Muscle of leg (tissue), 11 donors: ENCODE measurements around the gene CCDC106. TPM values are rescaled to one million over a fixed set of nuclear protein-coding genes. Genes with fewer than 3 reads are reported as not detected.

Experiments used
- DNase-seq: peaks from one replicate; pipeline ENCODE4 v3.0.0; 2013
- H3K27ac ChIP-seq: one replicate; pipeline ENCODE4 v1.5.1; 2013; ENCODE audit warnings: mild to moderate bottlenecking, low read length, control low read depth
- H3K27me3 ChIP-seq: one replicate; pipeline ENCODE4 v1.6.1; 2013; ENCODE audit warnings: low read length; ENCODE audit not compliant: control insufficient read depth, insufficient read depth
- H3K36me3 ChIP-seq: one replicate; pipeline ENCODE4 v1.6.1; 2013; ENCODE audit warnings: low read length; ENCODE audit not compliant: control insufficient read depth, insufficient read depth
- H3K4me1 ChIP-seq: one replicate; pipeline ENCODE4 v1.6.1; 2013; ENCODE audit warnings: low read length; ENCODE audit not compliant: control insufficient read depth, insufficient read depth
- H3K4me3 ChIP-seq: one replicate; pipeline ENCODE4 v1.5.1; 2013; ENCODE audit warnings: low read length, control low read depth
- H3K9me3 ChIP-seq: replicated peaks from 2 replicates; pipeline ENCODE4 v1.6.1; 2013; ENCODE audit warnings: low read depth, low read length; ENCODE audit not compliant: control insufficient read depth
- WGBS: methylation state at CpG from one replicate; pipeline ENCODE4 v1.1.5; 2013; ENCODE audit warnings: missing lambda C conversion rate; ENCODE audit not compliant: insufficient coverage; 5-methylcytosine and 5-hydroxymethylcytosine counted together
- polyA plus RNA-seq, 8 donors: library from polyadenylated mRNA; unstranded; fragments of 120-200 nt; gene quantifications; one replicate each; pipeline versions ENCODE4 v1.2.1 to v1.2.3, GENCODE V29; 2013; ENCODE audit warnings: inconsistent platforms in 1 of 8, low replicate concordance in 1 of 8; ENCODE audit not compliant: insufficient read length in 8 of 8, insufficient read depth in 1 of 8
- total RNA-seq: library from RNA; stranded (reverse); fragments of 120-200 nt; gene quantifications from one replicate; pipeline ENCODE4 v1.2.4, GENCODE V29; 2013

Gene CCDC106
- total and polyA plus RNA-seq, 9 donors, result 5.3 to 16.4 (median 14.7) TPM

GRCh38 chr19:55696301-55697068, 48.5 kb downstream of the CCDC106 start:
- WGBS, result 91% methylated on average over 14 of the region's 20 CpGs
- Histone ChIP-seq H3K27ac (no peak overlapping the region), H3K27me3 (no peaks in the 10 kb centered on the region), H3K36me3 (peaks cover 63% of the 10 kb centered on the region), H3K4me3 (no peak overlapping the region), H3K4me1 (no peaks in the 10 kb centered on the region), H3K9me3 (no peaks in the 10 kb centered on the region)
- no peak for DNase-seq

- no peak for DNase-seq
- Histone ChIP-seq H3K4me3 (no peak overlapping the region), H3K9me3 (no peaks in the 10 kb centered on the region), H3K27me3 (no peaks in the 10 kb centered on the region), H3K36me3 (peaks cover 57% of the 10 kb centered on the region), H3K4me1 (no peaks in the 10 kb centered on the region), H3K27ac (no peak overlapping the region)
- 84% methylated on average over 6 of the region's 12 CpGs for WGBS
Observed at GRCh38 chr19:55697069-55697440, 49.0 kb downstream of the CCDC106 start.

GRCh38 chr19:55697698-55698097, 49.7 kb downstream of the CCDC106 start:
- no peaks in the 10 kb centered on the region for H3K4me1 ChIP-seq
- H3K9me3 ChIP-seq, result no peaks in the 10 kb centered on the region
- peaks cover 52% of the 10 kb centered on the region for H3K36me3 ChIP-seq
- 69% methylated on average over 7 of the region's 8 CpGs for WGBS
- no peak overlapping the region for H3K4me3 ChIP-seq
- no peak overlapping the region for H3K27ac ChIP-seq
- no peak for DNase-seq
- no peaks in the 10 kb centered on the region for H3K27me3 ChIP-seq

- Histone ChIP-seq H3K4me1 (no peaks in the 10 kb centered on the region), H3K27ac (no peak overlapping the region), H3K9me3 (no peaks in the 10 kb centered on the region), H3K27me3 (no peaks in the 10 kb centered on the region), H3K36me3 (peaks cover 46% of the 10 kb centered on the region), H3K4me3 (no peak overlapping the region)
- 97% methylated on average over 16 of the region's 17 CpGs for WGBS
- no peak for DNase-seq
Observed at GRCh38 chr19:55698256-55698655, 50.2 kb downstream of the CCDC106 start.

- no peak for DNase-seq
- Histone ChIP-seq H3K4me1 (no peaks in the 10 kb centered on the region), H3K27ac (no peak overlapping the region), H3K4me3 (no peak overlapping the region), H3K36me3 (peaks cover 41% of the 10 kb centered on the region), H3K27me3 (no peaks in the 10 kb centered on the region), H3K9me3 (no peaks in the 10 kb centered on the region)
- 100% methylated on average over 2 of the region's 11 CpGs for WGBS
Observed at GRCh38 chr19:55699221-55699620, 51.2 kb downstream of the CCDC106 start.

GRCh38 chr19:55700813-55701212, 52.8 kb downstream of the CCDC106 start:
- Histone ChIP-seq H3K4me3 (no peak overlapping the region), H3K27ac (no peak overlapping the region), H3K36me3 (peaks cover 29% of the 10 kb centered on the region), H3K9me3 (no peaks in the 10 kb centered on the region), H3K27me3 (no peaks in the 10 kb centered on the region), H3K4me1 (no peaks in the 10 kb centered on the region)
- no peak for DNase-seq
- 89% methylated on average over 9 of the region's 12 CpGs for WGBS

- WGBS, result 68% methylated on average over 6 of the region's 13 CpGs
- Histone ChIP-seq H3K4me1 (no peaks in the 10 kb centered on the region), H3K27me3 (no peaks in the 10 kb centered on the region), H3K36me3 (peaks cover 19% of the 10 kb centered on the region), H3K4me3 (no peak overlapping the region), H3K27ac (no peak overlapping the region), H3K9me3 (no peaks in the 10 kb centered on the region)
- DNase-seq, result no peak
Observed at GRCh38 chr19:55702131-55702627, 54.2 kb downstream of the CCDC106 start.

Other genes starting within 250 kb of the CCDC106 start
- 31.4 TPM for gene UBE2S, start 240.4 kb upstream of the CCDC106 start, total RNA-seq
- gene UBE2S, start 240.4 kb upstream of the CCDC106 start, polyA plus RNA-seq, result 10 to 100 TPM; 40.8 to 70.1 (median 60.1) TPM
- gene SHISA7, start 204.9 kb upstream of the CCDC106 start, total RNA-seq, result under 0.01 TPM
- gene SHISA7, start 204.9 kb upstream of the CCDC106 start, polyA plus RNA-seq, result under 1 TPM; 0.08 to 0.32 (median 0.17) TPM
- gene ISOC2, start 186.6 kb upstream of the CCDC106 start, total RNA-seq, result 35.8 TPM
- 10 to 100 TPM; 31.8 to 39.1 (median 35.1) TPM for gene ISOC2, start 186.6 kb upstream of the CCDC106 start, polyA plus RNA-seq
- not detected for gene C19orf85, start 183.5 kb upstream of the CCDC106 start, total RNA-seq
- not detected for gene C19orf85, start 183.5 kb upstream of the CCDC106 start, polyA plus RNA-seq
- gene ZNF628, start 171.6 kb upstream of the CCDC106 start, total RNA-seq, result 1.6 TPM
- 1 to 10 TPM; 2.8 to 5.1 (median 3.8) TPM for gene ZNF628, start 171.6 kb upstream of the CCDC106 start, polyA plus RNA-seq
- 30.0 TPM for gene NAT14, start 163.0 kb upstream of the CCDC106 start, total RNA-seq
- gene NAT14, start 163.0 kb upstream of the CCDC106 start, polyA plus RNA-seq, result 10 to 100 TPM; 23.5 to 44.1 (median 29.5) TPM
- 20.0 TPM for gene SSC5D, start 159.8 kb upstream of the CCDC106 start, total RNA-seq
- 10 to 100 TPM in 6 of 8 donors, 1 to 10 TPM in 2; 7.9 to 54.8 (median 24.7) TPM for gene SSC5D, start 159.8 kb upstream of the CCDC106 start, polyA plus RNA-seq
- gene SBK2, start 111.1 kb upstream of the CCDC106 start, total RNA-seq, result 0.89 TPM
- gene SBK2, start 111.1 kb upstream of the CCDC106 start, polyA plus RNA-seq, result 1 to 10 TPM; 3.0 to 9.7 (median 3.7) TPM
- 0.13 TPM for gene SBK3, start 102.7 kb upstream of the CCDC106 start, total RNA-seq
- gene SBK3, start 102.7 kb upstream of the CCDC106 start, polyA plus RNA-seq, result under 1 TPM in 5 of 8 donors, not detected in 3; 0.10 to 0.29 (median 0.15) TPM
- 4.7 TPM for gene ZNF579, start 67.4 kb upstream of the CCDC106 start, total RNA-seq
- 10 to 100 TPM; 11.0 to 18.5 (median 14.1) TPM for gene ZNF579, start 67.4 kb upstream of the CCDC106 start, polyA plus RNA-seq
- 3.7 TPM for gene FIZ1, start 48.7 kb upstream of the CCDC106 start, total RNA-seq
- 10 to 100 TPM; 10.7 to 15.1 (median 12.7) TPM for gene FIZ1, start 48.7 kb upstream of the CCDC106 start, polyA plus RNA-seq
- 9.3 TPM for gene ZNF524, start 47.9 kb upstream of the CCDC106 start, total RNA-seq
- gene ZNF524, start 47.9 kb upstream of the CCDC106 start, polyA plus RNA-seq, result 10 to 100 TPM in 1 of 8 donors, 1 to 10 TPM in 7; 7.0 to 11.6 (median 9.0) TPM
- gene ZNF865, start 42.6 kb upstream of the CCDC106 start, total RNA-seq, result 1.2 TPM
- gene ZNF865, start 42.6 kb upstream of the CCDC106 start, polyA plus RNA-seq, result 1 to 10 TPM; 6.9 to 9.9 (median 7.8) TPM
- gene ZNF784, start 23.6 kb upstream of the CCDC106 start, total RNA-seq, result 5.3 TPM
- gene ZNF784, start 23.6 kb upstream of the CCDC106 start, polyA plus RNA-seq, result 1 to 10 TPM; 6.6 to 9.8 (median 8.7) TPM
- 5.6 TPM for gene ZNF580, start 7.2 kb upstream of the CCDC106 start, total RNA-seq
- gene ZNF580, start 7.2 kb upstream of the CCDC106 start, polyA plus RNA-seq, result 10 to 100 TPM; 20.9 to 28.5 (median 23.6) TPM
- gene ZNF581, start 4.6 kb upstream of the CCDC106 start, total RNA-seq, result 15.1 TPM
- 10 to 100 TPM; 23.4 to 37.6 (median 27.0) TPM for gene ZNF581, start 4.6 kb upstream of the CCDC106 start, polyA plus RNA-seq
- 70.2 TPM for gene U2AF2, start 6.8 kb downstream of the CCDC106 start, total RNA-seq
- 100 to 1,000 TPM; 103 to 156 (median 130) TPM for gene U2AF2, start 6.8 kb downstream of the CCDC106 start, polyA plus RNA-seq
- gene EPN1, start 27.0 kb downstream of the CCDC106 start, total RNA-seq, result 21.8 TPM
- 100 to 1,000 TPM in 2 of 8 donors, 10 to 100 TPM in 6; 84.4 to 114 (median 93.8) TPM for gene EPN1, start 27.0 kb downstream of the CCDC106 start, polyA plus RNA-seq
- gene NLRP9, start 90.2 kb downstream of the CCDC106 start, total RNA-seq, result not detected
- not detected for gene NLRP9, start 90.2 kb downstream of the CCDC106 start, polyA plus RNA-seq
- gene RFPL4A, start 110.9 kb downstream of the CCDC106 start, total RNA-seq, result 0.62 TPM
- under 1 TPM in 5 of 8 donors, not detected in 3; 0.23 to 0.86 (median 0.51) TPM for gene RFPL4A, start 110.9 kb downstream of the CCDC106 start, polyA plus RNA-seq
- 0.66 TPM for gene RFPL4AL1, start 120.9 kb downstream of the CCDC106 start, total RNA-seq
- gene RFPL4AL1, start 120.9 kb downstream of the CCDC106 start, polyA plus RNA-seq, result 1 to 10 TPM in 1 of 8 donors, under 1 TPM in 5, not detected in 2; 0.22 to 1.2 (median 0.56) TPM
- not detected for gene NLRP11, start 183.8 kb downstream of the CCDC106 start, total RNA-seq
- gene NLRP11, start 183.8 kb downstream of the CCDC106 start, polyA plus RNA-seq, result under 1 TPM in 1 of 8 donors, not detected in 7; 0.04 TPM
- gene NLRP4, start 188.3 kb downstream of the CCDC106 start, total RNA-seq, result not detected
- gene NLRP4, start 188.3 kb downstream of the CCDC106 start, polyA plus RNA-seq, result not detected